LNCAP (cell line): ENCODE results near the gene SEC14L2.

Source experiments
- CTCF ChIP-seq: fragments of 450-650 bp; IDR thresholded peaks from 2 replicates; pipeline ENCODE4 v1.5.1; 2017; ENCODE audit warnings: mild to moderate bottlenecking

Gene SEC14L2

GRCh38 chr22:30357236-30357570 lies 39.6 kb upstream of the SEC14L2 start:
- no peak for TF ChIP-seq CTCF

- TF ChIP-seq CTCF = no peak
These were observed 39.1 kb upstream of the SEC14L2 start for GRCh38 chr22:30357650-30358215.

- no peak for TF ChIP-seq CTCF
These were observed 38.3 kb upstream of the SEC14L2 start for GRCh38 chr22:30358541-30358940.

GRCh38 chr22:30361916-30362650 lies 34.7 kb upstream of the SEC14L2 start:
- no peak for TF ChIP-seq CTCF

- TF ChIP-seq CTCF = no peak
These were observed 34.1 kb upstream of the SEC14L2 start for GRCh38 chr22:30362651-30363281.

- no peak for TF ChIP-seq CTCF
These were observed 30.9 kb upstream of the SEC14L2 start for GRCh38 chr22:30365891-30366290.

GRCh38 chr22:30368420-30368819 lies 28.4 kb upstream of the SEC14L2 start:
- no peak for TF ChIP-seq CTCF
